HG03097 (cell line): ENCODE data around the gene TAF1B.
"Not testable (repeated sequence)": the region's sequence is repeated elsewhere in the genome, so short reads cannot be mapped to it uniquely, and the experiment has no call there.

Experiments
- ATAC-seq: cut with Tn5 transposase; IDR thresholded peaks from one replicate; pipeline ENCODE4 v1.9.1; 2021; ENCODE audit not compliant: unreplicated experiment, low FRiP score

The TAF1B gene

GRCh38 chr2:9826208-9826607 lies 17.1 kb upstream of the TAF1B start:
- ATAC-seq = no peak

- ATAC-seq = no peak
Measured at GRCh38 chr2:9830685-9831410, 12.4 kb upstream of the TAF1B start.

- no peak for ATAC-seq
Measured at GRCh38 chr2:9831670-9832069, 11.6 kb upstream of the TAF1B start.

GRCh38 chr2:9832586-9832985 lies 10.7 kb upstream of the TAF1B start:
- no peak for ATAC-seq

GRCh38 chr2:9835068-9835467 lies 8.2 kb upstream of the TAF1B start:
- not testable (repeated sequence) for ATAC-seq

- ATAC-seq = no peak
Measured at GRCh38 chr2:9836074-9836473, 7.2 kb upstream of the TAF1B start.

GRCh38 chr2:9836517-9836916 lies 6.8 kb upstream of the TAF1B start:
- no peak for ATAC-seq

GRCh38 chr2:9837451-9837850 lies 5.8 kb upstream of the TAF1B start:
- ATAC-seq = no peak

- no peak for ATAC-seq
Measured at GRCh38 chr2:9838391-9838790, 4.9 kb upstream of the TAF1B start.

GRCh38 chr2:9842487-9843228 lies 616 bp upstream of the TAF1B start:
- ATAC-seq = no peak

GRCh38 chr2:9844036-9844483 lies 786 bp downstream of the TAF1B start:
- ATAC-seq = no peak

GRCh38 chr2:9844576-9844975 lies 1.3 kb downstream of the TAF1B start:
- no peak for ATAC-seq

- ATAC-seq = no peak
Measured at GRCh38 chr2:9846554-9846953, 3.3 kb downstream of the TAF1B start.

- no peak for ATAC-seq
Measured at GRCh38 chr2:9847140-9847539, 3.9 kb downstream of the TAF1B start.

- no peak for ATAC-seq
Measured at GRCh38 chr2:9852881-9853280, 9.6 kb downstream of the TAF1B start.

- no peak for ATAC-seq
Measured at GRCh38 chr2:9857814-9858729, 14.8 kb downstream of the TAF1B start.

- no peak for ATAC-seq
Measured at GRCh38 chr2:9858730-9859068, 15.4 kb downstream of the TAF1B start.

GRCh38 chr2:9860922-9861580 lies 17.8 kb downstream of the TAF1B start:
- not testable (repeated sequence) for ATAC-seq

GRCh38 chr2:9867881-9868280 lies 24.6 kb downstream of the TAF1B start:
- ATAC-seq = no peak

- no peak for ATAC-seq
Measured at GRCh38 chr2:9873337-9873736, 30.1 kb downstream of the TAF1B start.

GRCh38 chr2:9877026-9877425 lies 33.8 kb downstream of the TAF1B start:
- ATAC-seq = no peak
